Measurements from ENCODE around the gene ZNF438.

GRCh38 chr10:31041011-31041410, 9.3 kb upstream of the ZNF438 start:
- TF ChIP-seq CTCF (IDR thresholded peaks at IDR 0.05; ENCODE audit: borderline replicate concordance, extremely low read depth, low read length, poor library complexity, severe bottlenecking) (no peak), EZH2 (IDR thresholded peaks at IDR 0.05; ENCODE audit: borderline replicate concordance, low read depth, low read length, severe bottlenecking) (no peak)
